ENCODE data around the gene RFC5.
"Not testable (repeated sequence)": the region's sequence is repeated elsewhere in the genome, so short reads cannot be mapped to it uniquely, and the experiment has no call there.

Gene RFC5

DNA sequence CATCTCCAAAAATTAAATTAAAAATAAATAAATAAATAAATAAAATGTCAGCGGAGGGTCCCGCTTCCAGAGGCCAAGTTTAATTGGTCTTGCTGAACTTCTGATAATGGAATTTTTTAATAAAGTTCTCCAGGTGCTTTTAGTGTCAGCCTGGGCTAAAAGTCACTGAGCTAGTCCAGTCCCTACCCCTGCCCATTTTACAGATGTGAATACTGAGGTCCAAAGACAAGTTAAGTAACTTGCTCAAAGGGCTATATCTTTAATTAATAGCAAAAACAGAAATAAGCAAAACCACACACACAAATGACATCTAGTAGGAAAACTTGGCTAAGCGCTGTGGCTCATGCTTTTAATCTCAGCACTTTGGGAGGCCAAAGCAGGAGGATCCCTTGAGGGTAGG lies 5.6 kb upstream of the RFC5 start:
- Histone ChIP-seq H3K9ac (no peak overlapping the region), H3K27ac (no peak overlapping the region), H3K4me1 (peaks cover 0 to 2% (median under 1%) of the 10 kb centered on the region in 10 experiments; a peak in 10 of 20 replicates), H3K36me3 (no peaks in the 10 kb centered on the region), H3K4me3 (no peak overlapping the region), H3K4me2 (no peak overlapping the region), H3K9me3 (replicated peaks in 1 of 11) (peaks cover 0 to 13% (median 5%) of the 10 kb centered on the region in 11 experiments; a peak in 7 of 22 replicates), H3K27me3 (no peaks in the 10 kb centered on the region), H4K20me1 (no peaks in the 10 kb centered on the region)
- TF ChIP-seq Cebpa-rat (IDR thresholded peaks at IDR 0.05), result no peak

DNA sequence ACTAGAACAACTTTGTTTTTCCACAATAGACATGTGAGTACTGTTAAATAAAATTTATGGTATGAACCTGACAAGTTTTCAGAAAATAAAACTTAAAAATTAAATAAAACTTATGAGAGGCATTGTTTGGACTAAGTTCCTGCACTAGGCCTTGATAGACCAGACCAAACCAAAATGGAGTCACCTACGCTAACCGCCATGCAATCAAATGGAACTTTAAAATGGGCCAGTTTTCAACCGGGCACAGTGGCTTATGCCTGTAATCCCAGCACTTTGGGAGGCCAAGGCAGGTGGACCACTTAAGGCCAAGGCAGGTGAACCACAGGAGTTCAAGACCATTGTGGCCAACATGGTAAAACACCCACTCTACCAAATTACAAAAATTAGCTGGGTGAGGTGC lies 5.1 kb upstream of the RFC5 start:
- Histone ChIP-seq H3K27ac (no peak overlapping the region), H4K20me1 (no peaks in the 10 kb centered on the region), H3K4me1 (peaks cover 0 to 7% (median 5%) of the 10 kb centered on the region in 10 experiments; a peak in 11 of 20 replicates), H3K36me3 (no peaks in the 10 kb centered on the region), H3K9me3 (replicated peaks in 1 of 11) (peaks cover 0 to 13% (median 5%) of the 10 kb centered on the region in 11 experiments; a peak in 7 of 22 replicates), H3K4me2 (no peak overlapping the region), H3K9ac (no peak overlapping the region), H3K4me3 (no peak overlapping the region), H3K27me3 (no peaks in the 10 kb centered on the region)
- TF ChIP-seq Cebpa-rat (IDR thresholded peaks at IDR 0.05), result no peak

DNA sequence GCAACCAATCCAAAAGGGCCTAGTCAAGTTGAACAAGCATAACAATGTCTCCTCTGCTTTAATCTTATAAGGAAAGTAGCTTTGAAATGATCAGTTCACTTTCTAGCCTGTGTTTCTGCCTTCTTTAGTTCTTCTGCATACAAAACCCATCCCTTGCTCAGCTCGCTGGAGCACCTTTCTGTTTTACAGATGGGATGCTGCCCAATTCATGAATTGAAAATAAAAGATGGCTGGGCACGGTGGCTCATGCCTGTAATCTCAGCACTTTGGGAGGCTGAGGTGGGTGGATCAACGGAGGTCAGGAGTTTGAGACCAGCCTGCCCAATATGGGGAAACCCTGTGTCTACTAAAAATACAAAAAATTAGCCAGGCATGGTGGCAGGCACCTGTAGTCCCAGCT lies 4.5 kb upstream of the RFC5 start:
- TF ChIP-seq Cebpa-rat (IDR thresholded peaks at IDR 0.05), result no peak
- Histone ChIP-seq H3K9me3 (replicated peaks in 1 of 11) (peaks cover 0 to 13% (median 5%) of the 10 kb centered on the region in 11 experiments; a peak in 7 of 22 replicates), H4K20me1 (no peaks in the 10 kb centered on the region), H3K27ac (no peak overlapping the region), H3K9ac (no peak overlapping the region), H3K4me1 (peaks cover under 1 to 7% (median 5%) of the 10 kb centered on the region in 10 experiments; a peak in 15 of 20 replicates), H3K27me3 (no peaks in the 10 kb centered on the region), H3K4me2 (no peak overlapping the region), H3K4me3 (no peak overlapping the region), H3K36me3 (no peaks in the 10 kb centered on the region)

DNA sequence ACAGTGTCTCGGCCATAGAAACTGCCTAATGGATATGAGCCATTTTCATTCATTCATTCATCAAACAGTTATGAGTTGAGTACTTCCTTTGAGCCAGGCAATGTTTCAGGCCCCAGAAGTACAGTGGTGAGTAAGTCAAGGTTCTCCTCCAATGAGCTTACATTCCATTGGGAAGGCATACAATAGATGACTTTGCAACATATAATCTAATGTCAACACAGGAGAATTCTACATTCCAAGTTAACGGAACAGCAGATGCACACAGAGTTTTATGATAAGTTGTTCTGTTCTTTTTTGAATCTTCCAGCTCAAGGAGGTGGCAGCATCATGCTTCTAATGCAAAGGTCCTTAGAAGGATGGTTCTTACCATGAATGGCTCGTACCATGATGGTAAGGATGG lies 3.2 kb upstream of the RFC5 start:
- Histone ChIP-seq H4K20me1 (peaks cover 0 to 5% (median 0%) of the 10 kb centered on the region in 11 experiments; a peak in 1 of 22 replicates), H3K4me3 (no peak overlapping the region), H3K9ac (no peak overlapping the region), H3K27ac (no peak overlapping the region), H3K4me1 (peaks cover 14 to 19% (median 18%) of the 10 kb centered on the region in 10 experiments), H3K4me2 (no peak overlapping the region), H3K9me3 (replicated peaks in 1 of 11) (peaks cover 0 to 13% (median 5%) of the 10 kb centered on the region in 11 experiments; a peak in 7 of 22 replicates), H3K36me3 (peaks cover 0 to 5% (median 2%) of the 10 kb centered on the region in 11 experiments; a peak in 8 of 22 replicates), H3K27me3 (no peaks in the 10 kb centered on the region)
- no peak for TF ChIP-seq Cebpa-rat (IDR thresholded peaks at IDR 0.05)

DNA sequence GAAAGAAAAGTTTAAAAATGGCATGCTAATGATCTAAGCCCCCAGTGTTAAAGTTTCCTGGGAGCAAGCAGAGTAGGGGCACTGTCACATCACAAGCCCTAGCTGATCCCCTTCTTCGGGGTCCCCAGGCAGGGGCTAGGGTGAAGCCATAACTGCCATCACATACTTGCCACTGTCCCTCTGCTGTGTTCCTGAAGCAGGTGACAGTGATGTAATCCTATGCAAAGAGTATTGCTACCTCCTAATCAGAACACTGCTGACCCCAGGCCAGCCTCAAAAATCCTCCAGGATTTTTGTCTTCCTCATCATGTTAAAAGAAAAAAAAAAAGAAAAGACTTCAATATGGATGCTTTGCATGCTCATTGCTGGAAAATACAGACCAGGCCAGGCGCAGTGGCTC lies 1.2 kb upstream of the RFC5 start:
- H3K36me3 ChIP-seq, result peaks cover 13 to 25% (median 23%) of the 10 kb centered on the region in 11 experiments
- no peak overlapping the region for H3K4me2 ChIP-seq
- H4K20me1 ChIP-seq, result peaks cover 0 to 7% (median 0%) of the 10 kb centered on the region in 11 experiments; a peak in 1 of 22 replicates
- H3K4me1 ChIP-seq, result peaks cover 19 to 34% (median 26%) of the 10 kb centered on the region in 10 experiments
- H3K4me3 ChIP-seq, result no peak overlapping the region
- H3K27me3 ChIP-seq, result no peaks in the 10 kb centered on the region
- no peak overlapping the region for H3K27ac ChIP-seq
- no peak for TF ChIP-seq Cebpa-rat (IDR thresholded peaks at IDR 0.05)
- no peak overlapping the region for H3K9ac ChIP-seq
- peaks cover 0 to 13% (median 5%) of the 10 kb centered on the region in 11 experiments; a peak in 7 of 22 replicates for H3K9me3 ChIP-seq (replicated peaks in 1 of 11)

DNA sequence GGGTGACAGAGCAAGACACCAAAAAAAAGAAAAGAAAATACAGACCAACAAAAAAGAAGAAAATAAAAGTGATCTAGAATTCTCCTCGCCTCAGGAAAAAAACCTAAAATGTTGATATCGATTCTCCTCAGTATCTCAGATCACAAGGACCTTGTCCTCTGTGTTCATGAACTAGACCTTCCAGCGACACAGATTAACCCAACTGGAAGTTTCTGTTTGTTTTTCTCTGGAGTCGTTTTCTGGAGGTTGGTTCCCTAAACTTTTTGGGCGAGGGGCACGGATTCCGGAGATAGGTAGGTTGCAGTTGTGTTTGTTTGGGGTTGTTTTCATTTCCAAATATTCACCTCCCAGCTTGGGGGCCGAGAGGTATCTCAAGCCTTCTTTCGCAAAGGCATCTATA lies 559 bp upstream of the RFC5 start:
- peak overlapping the region; percentile 64 to 98 (median 91) for H3K4me2 ChIP-seq
- H3K9me3 ChIP-seq (replicated peaks in 1 of 11), result peaks cover 0 to 13% (median 5%) of the 10 kb centered on the region in 11 experiments; a peak in 7 of 22 replicates
- H4K20me1 ChIP-seq, result peaks cover 0 to 7% (median 0%) of the 10 kb centered on the region in 11 experiments; a peak in 1 of 22 replicates
- H3K36me3 ChIP-seq, result peaks cover 19 to 31% (median 29%) of the 10 kb centered on the region in 11 experiments
- H3K27ac ChIP-seq, result peak overlapping the region in 1 of 11 experiments; percentile 83; a peak in 1 of 22 replicates
- no peaks in the 10 kb centered on the region for H3K27me3 ChIP-seq
- no peak for TF ChIP-seq Cebpa-rat (IDR thresholded peaks at IDR 0.05)
- peaks cover 19 to 34% (median 26%) of the 10 kb centered on the region in 10 experiments for H3K4me1 ChIP-seq
- peak overlapping the region in 9 of 10 experiments; percentile 78 to 96 (median 91); a peak in 13 of 20 replicates for H3K4me3 ChIP-seq
- H3K9ac ChIP-seq, result peak overlapping the region in 9 of 11 experiments; percentile 84 to 94 (median 91); a peak in 15 of 22 replicates

DNA sequence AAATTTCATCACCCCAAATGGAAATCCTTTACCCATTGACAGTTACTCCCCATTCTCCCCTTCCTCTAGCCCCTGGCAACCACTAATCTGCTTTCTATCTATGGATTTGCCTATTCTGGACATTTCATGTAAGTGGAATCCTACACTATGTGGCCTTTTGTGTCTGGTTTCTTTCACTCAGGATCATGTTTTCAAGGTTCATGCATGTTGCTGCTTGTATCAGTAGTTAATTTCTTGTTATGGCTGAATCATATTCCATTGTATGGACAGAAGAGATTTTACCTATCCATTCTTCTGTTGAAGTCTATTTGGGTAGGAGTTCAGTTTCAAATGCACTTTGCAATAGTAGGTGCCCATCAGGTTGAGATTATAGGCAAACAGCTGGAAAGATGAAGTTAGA lies 1.4 kb downstream of the RFC5 start:
- Histone ChIP-seq H3K27ac (0 out of 22 replicates have a peak overlapping the region, but pooled peaks of 1 of the 11 experiments have one; percentile 82), H3K36me3 (peaks cover 38 to 51% (median 49%) of the 10 kb centered on the region in 11 experiments)

DNA sequence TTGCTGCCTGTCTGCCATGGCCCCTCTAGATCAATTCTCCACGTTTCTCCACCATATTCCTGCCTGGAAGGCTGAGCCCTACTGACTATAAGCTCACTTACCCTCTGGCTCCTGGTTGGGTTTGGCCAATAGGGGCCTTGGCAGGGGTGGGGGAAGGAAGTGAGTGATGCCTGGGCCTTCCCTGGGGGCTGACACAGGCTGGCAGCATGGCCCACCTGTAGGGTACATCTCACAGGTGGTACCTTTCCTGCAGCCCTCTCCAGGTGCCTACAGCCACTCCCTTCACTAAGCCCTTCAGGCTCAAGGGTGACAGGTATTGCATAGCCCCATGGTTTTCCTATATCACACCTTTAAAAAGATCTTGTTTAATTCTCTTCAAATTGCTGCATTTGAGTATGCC lies 3.5 kb downstream of the RFC5 start:
- H4K20me1 ChIP-seq, result peaks cover 0 to 7% (median 0%) of the 10 kb centered on the region in 11 experiments; a peak in 2 of 22 replicates
- H3K27me3 ChIP-seq, result no peaks in the 10 kb centered on the region
- no peak overlapping the region for H3K27ac ChIP-seq
- no peak overlapping the region; a peak in 1 of 22 replicates for H3K9ac ChIP-seq
- no peak for TF ChIP-seq Cebpa-rat (IDR thresholded peaks at IDR 0.05)
- H3K36me3 ChIP-seq, result peaks cover 41 to 70% (median 66%) of the 10 kb centered on the region in 11 experiments
- peaks cover 19 to 34% (median 26%) of the 10 kb centered on the region in 10 experiments for H3K4me1 ChIP-seq
- H3K4me3 ChIP-seq, result no peak overlapping the region
- no peak overlapping the region for H3K4me2 ChIP-seq
- no peaks in the 10 kb centered on the region for H3K9me3 ChIP-seq (replicated peaks in 1 of 11)

More for the DNA sequence above, 1.4 kb downstream of the RFC5 start:
- H4K20me1 ChIP-seq, result peaks cover 0 to 7% (median 0%) of the 10 kb centered on the region in 11 experiments; a peak in 1 of 22 replicates
- TF ChIP-seq Cebpa-rat (IDR thresholded peaks at IDR 0.05), result no peak
- H3K4me2 ChIP-seq, result peak overlapping the region; percentile 86 to 99 (median 92)
- no peaks in the 10 kb centered on the region for H3K27me3 ChIP-seq
- peak overlapping the region in 9 of 10 experiments; percentile 78 to 96 (median 91); a peak in 16 of 20 replicates for H3K4me3 ChIP-seq
- H3K4me1 ChIP-seq, result peaks cover 19 to 34% (median 26%) of the 10 kb centered on the region in 10 experiments
- 0 out of 22 replicates have a peak, but pooled peaks cover 0 to 4% (median 0%) of the 10 kb centered on the region in 11 experiments for H3K9me3 ChIP-seq (replicated peaks in 1 of 11)
- H3K9ac ChIP-seq, result peak overlapping the region in 9 of 11 experiments; percentile 84 to 94 (median 91); a peak in 18 of 22 replicates

DNA sequence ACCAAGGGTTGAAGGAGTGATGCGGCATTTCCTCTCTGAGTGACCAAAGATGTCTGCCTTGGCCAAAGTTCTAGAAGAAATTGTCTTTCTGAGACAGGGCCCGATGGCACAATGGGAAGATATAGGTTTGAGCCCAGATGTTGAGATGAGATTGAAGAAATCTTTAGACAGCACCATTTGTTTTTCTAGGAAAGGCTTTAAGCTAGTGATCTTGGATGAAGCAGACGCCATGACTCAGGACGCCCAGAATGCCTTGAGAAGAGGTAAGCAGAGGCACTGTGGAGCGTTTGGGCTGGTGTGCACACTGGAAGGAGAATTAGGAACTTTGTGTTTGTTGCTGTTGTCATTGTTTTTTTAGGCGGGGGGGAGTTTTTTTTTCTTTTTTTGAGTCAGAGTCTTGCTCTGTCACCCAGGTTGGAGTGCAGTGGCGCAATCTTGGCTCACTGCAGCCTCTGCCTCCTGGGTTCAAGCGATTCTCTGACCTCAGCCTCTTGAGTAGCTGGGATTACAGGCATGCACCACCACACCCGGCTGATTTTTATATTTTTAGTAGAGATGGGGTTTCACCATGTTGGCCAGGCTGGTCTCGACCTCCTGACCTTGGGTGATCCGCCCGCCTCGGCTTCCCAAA lies 5.7 kb downstream of the RFC5 start:
- H3K9ac ChIP-seq, result not testable (repeated sequence)

More for the DNA sequence above, 5.7 kb downstream of the RFC5 start:
- not testable (repeated sequence) for H3K27ac ChIP-seq; H4K20me1 ChIP-seq; H3K4me2 ChIP-seq; H3K27me3 ChIP-seq; H3K9me3 ChIP-seq (replicated peaks in 1 of 11); H3K4me3 ChIP-seq
- Histone ChIP-seq H3K36me3 (peaks cover 62 to 92% (median 88%) of the 10 kb centered on the region in 11 experiments), H3K4me1 (peaks cover 13 to 26% (median 20%) of the 10 kb centered on the region in 10 experiments)

Measured in BLaER1 treated with 17β-estradiol and CSF1 and Interleukin-3, amounts not matched to agents 10 nM and 100 nM (cell line).